Activated gamma-delta T cell treated with Interleukin-2 at 50 U/mL for 16 hours (primary cell): ENCODE measurements around the gene CDH8.
"Not testable (repeated sequence)": the region's sequence is repeated elsewhere in the genome, so short reads cannot be mapped to it uniquely, and the experiment has no call there.

Experiments
- DNase-seq: peaks from one replicate; pipeline ENCODE4 v3.0.0-alpha.2; 2020

CDH8 gene

GRCh38 chr16:61836804-61837393 lies 199.3 kb downstream of the CDH8 start:
- no peak for DNase-seq

DNA sequence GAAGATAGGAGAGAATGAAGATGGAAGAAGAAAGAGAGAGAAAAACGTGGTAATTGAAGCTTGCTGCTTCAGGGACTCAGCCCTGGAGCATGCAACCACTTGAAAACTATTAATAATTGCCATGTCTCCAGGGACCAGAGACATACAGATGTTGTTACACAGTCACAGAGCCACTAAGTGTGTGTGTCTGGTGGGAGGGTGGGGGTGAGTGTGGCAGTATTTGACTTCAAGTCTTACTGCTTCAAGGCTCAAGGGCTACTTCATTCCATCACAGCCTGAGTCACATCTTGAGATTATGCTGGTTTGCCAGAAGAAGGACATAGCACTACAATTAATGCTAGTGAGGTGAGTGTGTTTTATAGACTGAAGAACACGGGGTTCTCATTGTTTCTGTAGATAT lies 202.2 kb downstream of the CDH8 start:
- no peak for DNase-seq

DNA sequence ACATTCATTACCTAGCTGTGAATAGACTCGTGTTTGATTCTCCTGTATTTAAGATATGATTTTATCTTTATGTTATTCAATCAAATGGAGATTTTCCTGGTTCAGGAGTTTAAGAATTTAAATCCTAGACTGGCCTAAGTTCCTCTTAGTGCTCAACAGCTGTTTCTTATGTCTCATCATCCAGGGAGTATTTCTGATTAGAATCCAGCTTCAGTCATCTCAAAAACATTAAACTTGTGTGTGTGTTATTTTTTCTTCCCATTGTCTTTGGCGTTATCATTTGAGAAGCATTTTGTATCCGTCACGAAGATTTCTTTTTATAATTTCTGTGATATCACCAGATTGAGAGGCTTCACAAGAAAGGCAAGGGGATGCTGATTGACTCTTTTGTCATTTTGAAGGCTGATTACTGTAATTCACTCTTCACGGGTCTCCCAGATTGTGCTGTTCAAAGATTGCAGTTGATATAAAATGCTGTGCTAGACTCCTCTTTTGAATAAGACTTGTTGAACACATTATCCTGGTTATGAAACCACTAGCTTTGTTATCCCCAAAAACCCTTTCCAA lies 204.8 kb downstream of the CDH8 start:
- DNase-seq: no peak

DNA sequence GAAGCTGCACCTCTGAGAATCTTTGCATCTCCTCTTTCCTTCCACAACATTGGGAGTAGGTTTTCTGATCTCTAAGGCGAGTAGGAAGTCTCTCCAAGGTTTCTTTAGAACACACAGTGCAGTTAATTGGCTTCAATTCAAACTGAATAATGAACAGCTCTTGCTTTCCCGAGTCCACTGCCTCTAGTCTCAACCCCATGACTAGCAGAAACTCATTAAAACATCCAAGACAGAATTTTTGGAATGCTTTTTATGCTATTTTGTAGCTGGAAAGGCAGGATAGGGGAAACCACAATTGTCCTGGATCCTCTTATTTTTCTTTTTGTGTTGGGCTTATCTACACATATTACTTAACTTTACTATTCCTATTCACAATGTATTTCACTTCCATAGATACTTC lies 206.6 kb downstream of the CDH8 start:
- no peak for DNase-seq

- DNase-seq: no peak
Measured at GRCh38 chr16:61823326-61823725, 212.9 kb downstream of the CDH8 start.

DNA sequence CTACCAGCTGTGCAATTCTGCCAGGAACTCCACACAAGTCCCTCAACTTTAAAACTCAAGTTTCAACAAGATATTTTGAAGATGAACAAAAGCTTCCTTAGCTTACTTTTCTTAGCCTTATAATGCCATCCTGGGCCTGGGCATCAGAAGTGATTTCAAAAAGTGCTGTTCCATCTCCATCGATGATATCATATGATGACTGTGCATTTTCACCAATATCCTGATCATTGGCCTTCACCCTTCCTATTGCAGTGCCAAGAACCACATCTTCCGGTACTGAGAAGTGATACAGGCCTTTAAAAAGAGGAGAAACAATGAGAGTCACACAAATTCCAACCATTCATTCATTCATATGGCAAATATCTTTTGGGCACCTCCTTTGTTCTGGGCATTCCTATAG lies 215.4 kb downstream of the CDH8 start:
- no peak for DNase-seq

DNA sequence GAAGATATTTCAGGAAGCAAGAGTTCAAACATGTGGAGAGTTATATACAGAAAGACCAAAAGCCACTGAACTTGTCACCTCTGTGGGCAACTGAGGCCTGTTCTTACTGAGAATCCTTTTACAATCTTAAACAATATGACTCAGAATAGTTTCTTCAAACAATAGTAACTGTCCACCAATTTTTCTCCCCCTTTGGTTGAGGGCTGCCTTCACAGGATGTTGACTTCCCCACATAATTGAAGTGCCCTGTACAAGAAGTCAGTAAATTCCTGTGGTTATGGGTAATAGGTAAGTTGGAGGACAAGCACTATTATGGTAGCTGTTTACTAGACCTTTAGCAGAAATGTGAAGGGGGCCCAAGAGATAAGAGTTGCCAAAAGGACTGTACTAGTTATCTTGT lies 215.8 kb downstream of the CDH8 start:
- DNase-seq: no peak

DNA sequence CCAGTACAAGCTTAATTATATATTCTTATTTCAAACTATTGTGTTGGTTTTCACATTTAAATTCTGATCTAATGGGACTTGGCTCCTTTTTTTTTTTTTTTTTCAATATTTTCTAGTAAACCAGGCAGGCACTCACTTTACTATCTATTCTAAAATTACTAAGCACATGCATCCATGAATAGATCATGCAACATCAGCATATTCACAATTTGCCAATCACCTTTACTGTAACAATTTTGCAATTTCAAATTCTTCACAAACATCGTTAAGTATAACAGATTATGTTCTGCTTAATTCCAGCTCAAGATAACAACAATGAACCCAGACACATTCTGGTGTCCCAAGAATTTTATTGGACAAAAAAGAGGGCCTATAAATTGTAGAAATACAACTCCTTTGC lies 217.4 kb downstream of the CDH8 start:
- no peak for DNase-seq

- DNase-seq: no peak
Measured at GRCh38 chr16:61817583-61818278, 218.5 kb downstream of the CDH8 start.

- no peak for DNase-seq
Measured at GRCh38 chr16:61814726-61815347, 221.4 kb downstream of the CDH8 start.

GRCh38 chr16:61813339-61813738 lies 222.9 kb downstream of the CDH8 start:
- no peak for DNase-seq

- no peak for DNase-seq
Measured at GRCh38 chr16:61812251-61812650, 224.0 kb downstream of the CDH8 start.

DNA sequence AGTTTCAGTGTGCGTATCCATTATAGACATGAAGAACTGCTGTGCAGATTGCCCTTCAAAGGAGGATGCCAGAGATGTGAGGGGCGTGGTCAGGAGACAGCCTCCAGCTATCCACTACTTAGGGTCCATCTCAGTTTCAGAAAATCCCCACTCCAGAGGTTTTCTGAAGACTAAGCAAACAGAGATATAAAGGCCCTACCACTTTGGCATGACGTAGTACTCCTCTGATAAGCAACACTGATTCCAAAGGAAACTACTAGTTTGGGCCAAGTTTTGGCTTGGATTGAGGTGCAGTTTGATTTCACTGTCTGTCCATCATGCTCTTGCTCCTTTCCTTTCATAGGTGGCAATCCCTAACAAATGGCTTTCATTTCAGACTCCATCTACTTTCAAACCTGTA lies 228.7 kb downstream of the CDH8 start:
- DNase-seq: no peak

- DNase-seq: not testable (repeated sequence)
Measured at GRCh38 chr16:61801217-61801616, 235.0 kb downstream of the CDH8 start.

DNA sequence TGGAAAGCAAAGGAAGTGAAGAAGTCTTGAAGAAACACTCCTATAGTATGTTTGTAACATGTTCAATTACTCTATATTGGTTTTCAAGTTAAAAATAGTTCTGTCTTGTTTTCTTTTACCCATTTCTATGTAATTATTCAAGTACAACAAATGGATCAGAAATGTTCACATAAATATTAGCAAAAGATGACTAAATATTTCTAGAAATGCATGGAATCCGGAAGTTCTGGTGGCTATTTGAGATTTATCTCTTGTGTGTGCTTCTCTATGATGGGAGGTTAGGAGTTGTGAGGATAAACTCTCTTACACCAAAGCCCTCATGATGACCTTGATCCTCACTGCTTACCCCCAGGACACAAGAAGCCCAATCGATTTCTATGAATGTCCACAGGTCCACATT lies 237.5 kb downstream of the CDH8 start:
- DNase-seq: no peak

DNA sequence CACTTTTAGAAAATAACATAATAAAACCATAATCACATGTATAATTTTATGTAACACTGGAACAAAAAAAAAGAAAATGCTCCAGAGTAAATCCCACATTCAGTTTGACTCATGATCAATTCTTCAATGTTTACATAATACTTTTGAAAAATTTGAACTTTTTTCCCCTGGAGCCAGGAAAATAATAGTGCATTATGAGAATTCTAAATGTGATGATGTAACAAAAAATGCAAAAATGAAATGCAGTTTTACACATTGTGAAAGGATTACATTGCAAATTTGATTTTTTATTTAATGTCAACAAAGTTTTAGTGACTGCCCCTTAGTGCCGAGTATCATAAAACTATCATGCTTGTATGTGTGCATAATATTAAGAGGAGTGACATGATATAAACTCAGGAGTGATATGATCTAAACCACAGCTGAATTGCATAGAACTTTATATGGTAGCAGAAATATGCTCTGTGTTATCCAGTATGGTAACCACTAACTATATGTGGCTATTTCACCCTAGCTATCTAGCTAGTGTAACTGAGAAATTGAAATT lies 238.2 kb downstream of the CDH8 start:
- DNase-seq: no peak

DNA sequence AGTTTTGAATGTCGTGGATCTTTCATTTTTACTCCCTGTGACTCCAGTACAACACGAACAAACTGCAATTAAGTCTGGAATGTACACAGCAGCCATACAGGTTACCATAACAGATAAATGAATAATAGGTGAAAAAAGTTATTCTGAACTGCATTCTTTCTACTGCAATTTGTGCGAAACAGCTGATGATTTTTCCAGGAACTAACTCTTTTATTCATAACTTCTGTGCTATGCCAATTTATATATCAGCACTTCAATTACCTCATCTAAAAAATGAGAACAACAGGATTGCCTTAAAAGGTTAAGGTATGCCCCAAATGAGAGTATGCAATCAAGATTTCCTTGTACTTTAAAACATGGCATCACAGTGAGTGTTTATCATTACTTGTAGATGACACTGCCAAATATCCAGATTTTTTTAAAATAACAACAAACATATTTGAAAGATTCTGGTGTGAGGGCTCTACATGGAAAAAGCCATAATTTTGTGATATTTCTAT lies 238.9 kb downstream of the CDH8 start:
- no peak for DNase-seq

- no peak for DNase-seq
Measured at GRCh38 chr16:61792194-61792909, 243.9 kb downstream of the CDH8 start.

DNA sequence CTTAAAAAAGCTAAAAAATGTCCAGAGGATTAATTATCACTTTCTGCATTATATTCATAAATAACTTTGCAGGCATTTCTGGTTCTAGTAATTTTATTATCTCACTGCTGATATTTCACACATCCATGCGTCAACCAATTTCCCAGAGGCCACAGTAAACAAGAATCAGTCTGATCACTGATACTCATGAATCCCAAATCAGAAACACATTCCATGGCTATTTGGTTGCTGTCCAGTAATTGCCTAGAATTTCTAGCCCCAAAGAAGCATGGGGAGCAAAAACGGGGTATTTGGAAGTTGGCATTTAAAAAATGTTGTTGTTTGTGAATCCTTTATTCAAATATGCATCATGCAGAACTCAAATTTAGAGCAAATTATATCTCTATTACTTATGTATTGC lies 244.8 kb downstream of the CDH8 start:
- no peak for DNase-seq

DNA sequence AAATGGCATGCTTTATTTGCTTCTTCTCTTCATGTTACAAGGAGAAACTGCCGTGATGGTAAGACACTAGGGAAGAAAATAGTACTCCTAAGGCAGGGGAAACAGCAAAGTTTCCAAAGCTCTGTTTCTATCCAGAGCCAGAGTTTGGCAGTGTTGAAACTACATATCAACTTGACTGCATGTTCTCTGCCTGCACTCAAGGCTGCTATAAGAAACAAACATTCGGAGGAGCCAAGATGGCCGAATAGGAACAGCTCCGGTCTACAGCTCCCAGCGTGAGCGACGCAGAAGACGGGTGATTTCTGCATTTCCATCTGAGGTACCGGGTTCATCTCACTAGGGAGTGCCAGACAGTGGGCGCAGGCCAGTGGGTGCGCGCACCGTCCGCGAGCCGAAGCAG lies 254.4 kb downstream of the CDH8 start:
- not testable (repeated sequence) for DNase-seq

- no peak for DNase-seq
Measured at GRCh38 chr16:61780161-61780560, 256.1 kb downstream of the CDH8 start.

GRCh38 chr16:61770301-61770700 lies 265.9 kb downstream of the CDH8 start:
- DNase-seq: no peak

DNA sequence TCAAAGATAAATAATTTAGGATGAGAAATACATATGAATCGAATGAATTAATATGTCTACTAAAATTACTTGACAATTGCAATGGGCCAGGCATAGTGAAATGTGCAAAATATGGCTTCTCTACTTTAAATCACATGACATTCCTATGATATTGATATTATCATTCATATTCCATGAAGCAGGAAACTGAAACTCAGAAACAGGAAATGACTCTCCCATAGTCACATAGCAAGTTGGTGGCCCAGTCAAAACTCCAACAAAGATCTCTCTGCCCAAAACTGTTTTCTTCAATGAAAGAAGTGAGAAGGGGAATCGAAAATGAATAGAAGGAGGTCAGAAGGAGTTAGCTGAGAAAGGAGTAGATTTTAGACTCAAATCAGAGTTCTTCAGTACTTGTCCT lies 272.2 kb downstream of the CDH8 start:
- no peak for DNase-seq
